Lower leg skin (tissue), 4 donors: ENCODE results near the gene GLT1D1. TPM values are rescaled to one million over a fixed set of nuclear protein-coding genes. Genes with fewer than 3 reads are reported as not detected.

Experiments
- DNase-seq, 2 donors: peaks; one replicate each; pipeline ENCODE4 v3.0.0-alpha.2; 2019; ENCODE audit warnings: low spot score in 2 of 2
- H3K4me3 ChIP-seq: fragments of 200-600 bp; sonication (generic); 2 replicates; pipeline ENCODE4 v1.5.1; 2017; ENCODE audit warnings: mild to moderate bottlenecking, low read depth; ENCODE audit not compliant: poor library complexity, severe bottlenecking
- POLR2A ChIP-seq, 2 donors: fragments of 450-650 bp; IDR thresholded peaks; one replicate each; pipeline ENCODE4 v1.6.1; 2016 to 2017; ENCODE audit warnings: antibody characterized with exemption in 2 of 2, mild to moderate bottlenecking in 1 of 2, moderate library complexity in 1 of 2
- WGBS, 2 donors: methylation state at CpG; one replicate each; pipeline ENCODE4 v1.1.5; 2018; 5-methylcytosine and 5-hydroxymethylcytosine counted together
- intact Hi-C: fragments of 100-400 bp; cut with DNase I; formaldehyde crosslinking; loops from one replicate; pipeline ENCODE4 v1.15.0; 2023; ENCODE audit warnings: low total_unique reads
- total RNA-seq, 4 donors: library from RNA; depleted of rRNA; stranded (reverse); fragments of >200 nt; gene quantifications; one replicate each; pipeline ENCODE4 v1.1.0, GENCODE V29; 2016
- TF ChIP-seq, protein P1 (sequence below), 3 donors: fragments of 450-650 bp; IDR thresholded peaks; one replicate each; pipeline ENCODE4 v1.5.1; 2016; ENCODE audit warnings: antibody characterized with exemption in 3 of 3, mild to moderate bottlenecking in 3 of 3, moderate library complexity in 2 of 3

GLT1D1 gene
- total RNA-seq, 4 donors from 2014 or later, result 1.5 to 2.2 (median 1.9) TPM

- WGBS, 2 donors, result 65% methylated on average over 11 of the region's 11 CpGs
- H3K4me3 ChIP-seq, result no peak overlapping the region
- DNase-seq, result no peak
- intact Hi-C loops, result no loop called here
- TF ChIP-seq, protein P1, sequence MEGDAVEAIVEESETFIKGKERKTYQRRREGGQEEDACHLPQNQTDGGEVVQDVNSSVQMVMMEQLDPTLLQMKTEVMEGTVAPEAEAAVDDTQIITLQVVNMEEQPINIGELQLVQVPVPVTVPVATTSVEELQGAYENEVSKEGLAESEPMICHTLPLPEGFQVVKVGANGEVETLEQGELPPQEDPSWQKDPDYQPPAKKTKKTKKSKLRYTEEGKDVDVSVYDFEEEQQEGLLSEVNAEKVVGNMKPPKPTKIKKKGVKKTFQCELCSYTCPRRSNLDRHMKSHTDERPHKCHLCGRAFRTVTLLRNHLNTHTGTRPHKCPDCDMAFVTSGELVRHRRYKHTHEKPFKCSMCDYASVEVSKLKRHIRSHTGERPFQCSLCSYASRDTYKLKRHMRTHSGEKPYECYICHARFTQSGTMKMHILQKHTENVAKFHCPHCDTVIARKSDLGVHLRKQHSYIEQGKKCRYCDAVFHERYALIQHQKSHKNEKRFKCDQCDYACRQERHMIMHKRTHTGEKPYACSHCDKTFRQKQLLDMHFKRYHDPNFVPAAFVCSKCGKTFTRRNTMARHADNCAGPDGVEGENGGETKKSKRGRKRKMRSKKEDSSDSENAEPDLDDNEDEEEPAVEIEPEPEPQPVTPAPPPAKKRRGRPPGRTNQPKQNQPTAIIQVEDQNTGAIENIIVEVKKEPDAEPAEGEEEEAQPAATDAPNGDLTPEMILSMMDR (IDR thresholded peaks at IDR 0.05), result no peak
Observed at GRCh38 chr12:128942960-128943477, 89.7 kb downstream of the GLT1D1 start.

GRCh38 chr12:128944956-128945355 lies 91.7 kb downstream of the GLT1D1 start:
- intact Hi-C loops, result no loop called here
- WGBS, 2 donors, result 97% methylated on average over 27 of the region's 27 CpGs
- TF ChIP-seq, protein P1 (IDR thresholded peaks at IDR 0.05), result no peak
- no peak for TF ChIP-seq POLR2A (IDR thresholded peaks at IDR 0.05)
- DNase-seq, result peak in 1 of 2 donors; percentile 73
- no peak overlapping the region for H3K4me3 ChIP-seq

GRCh38 chr12:128947209-128947608 lies 93.9 kb downstream of the GLT1D1 start:
- H3K4me3 ChIP-seq, result no peak overlapping the region
- no peak for TF ChIP-seq POLR2A (IDR thresholded peaks at IDR 0.05)
- TF ChIP-seq, protein P1 (IDR thresholded peaks at IDR 0.05), result no peak
- peak in 1 of 2 donors; percentile 39 for DNase-seq
- 74 to 80% methylated on average over 10 of the region's 10 CpGs for WGBS, 2 donors
- intact Hi-C loops, result no loop called here

DNA sequence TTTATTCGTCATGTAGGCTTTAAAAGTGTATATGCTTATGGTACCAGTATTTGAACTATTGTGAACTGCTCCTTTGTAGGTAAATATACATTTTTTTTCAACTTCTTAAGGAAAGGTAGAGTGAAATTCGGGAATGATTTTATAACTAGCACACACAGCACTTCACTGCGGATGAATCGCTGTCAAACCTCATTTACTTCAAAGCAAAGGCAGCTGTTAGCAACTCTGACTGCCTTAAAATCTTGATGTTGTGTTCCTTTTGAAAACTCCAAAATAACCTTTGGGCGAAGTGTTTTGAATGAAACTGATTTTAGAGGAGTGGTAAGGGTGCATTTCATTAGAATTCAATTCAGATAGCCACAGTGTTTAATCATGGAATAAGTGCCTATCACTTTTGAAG lies 95.8 kb downstream of the GLT1D1 start:
- TF ChIP-seq POLR2A (IDR thresholded peaks at IDR 0.05), result no peak
- TF ChIP-seq, protein P1 (IDR thresholded peaks at IDR 0.05), result no peak
- no peak for DNase-seq
- no peak overlapping the region for H3K4me3 ChIP-seq
- WGBS, 2 donors, result 85 to 86% methylated on average over 5 of the region's 5 CpGs
- intact Hi-C loops, result no loop called here

- DNase-seq, result no peak
- TF ChIP-seq, protein P1 (IDR thresholded peaks at IDR 0.05), result no peak
- no peak for TF ChIP-seq POLR2A (IDR thresholded peaks at IDR 0.05)
- no peak overlapping the region for H3K4me3 ChIP-seq
- 86 to 92% methylated on average over 13 of the region's 13 CpGs for WGBS, 2 donors
- intact Hi-C loops, result no loop called here
Observed at GRCh38 chr12:128951448-128951847, 98.2 kb downstream of the GLT1D1 start.

DNA sequence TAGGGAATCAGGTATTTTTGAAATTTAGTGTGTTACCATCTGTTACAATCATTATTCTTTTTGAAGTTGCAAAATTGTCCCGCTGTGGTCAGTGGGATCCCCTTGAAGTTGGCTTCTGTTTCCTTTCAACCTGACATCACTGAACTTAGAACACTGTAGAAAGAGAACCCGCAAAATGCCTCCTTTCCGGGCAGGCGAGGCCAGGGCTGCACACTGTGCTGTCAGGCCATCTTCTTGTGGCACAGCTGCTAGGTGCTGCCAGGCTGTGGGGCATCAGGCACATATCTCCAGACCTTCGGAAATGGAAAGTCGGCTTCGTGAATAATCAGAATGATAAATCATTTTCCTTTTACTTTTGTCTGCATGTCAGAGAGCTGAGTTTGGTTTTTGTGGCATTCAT lies 103.5 kb downstream of the GLT1D1 start:
- TF ChIP-seq, protein P1 (IDR thresholded peaks at IDR 0.05), result no peak
- no peak for TF ChIP-seq POLR2A (IDR thresholded peaks at IDR 0.05)
- 60 to 72% methylated on average over 7 of the region's 7 CpGs for WGBS, 2 donors
- intact Hi-C loops, result no loop called here
- no peak for DNase-seq
- no peak overlapping the region for H3K4me3 ChIP-seq
